ENCODE measurements around the gene CARS1.
"Not testable (repeated sequence)": the region's sequence is repeated elsewhere in the genome, so short reads cannot be mapped to it uniquely, and the experiment has no call there.

CARS1 gene

DNA sequence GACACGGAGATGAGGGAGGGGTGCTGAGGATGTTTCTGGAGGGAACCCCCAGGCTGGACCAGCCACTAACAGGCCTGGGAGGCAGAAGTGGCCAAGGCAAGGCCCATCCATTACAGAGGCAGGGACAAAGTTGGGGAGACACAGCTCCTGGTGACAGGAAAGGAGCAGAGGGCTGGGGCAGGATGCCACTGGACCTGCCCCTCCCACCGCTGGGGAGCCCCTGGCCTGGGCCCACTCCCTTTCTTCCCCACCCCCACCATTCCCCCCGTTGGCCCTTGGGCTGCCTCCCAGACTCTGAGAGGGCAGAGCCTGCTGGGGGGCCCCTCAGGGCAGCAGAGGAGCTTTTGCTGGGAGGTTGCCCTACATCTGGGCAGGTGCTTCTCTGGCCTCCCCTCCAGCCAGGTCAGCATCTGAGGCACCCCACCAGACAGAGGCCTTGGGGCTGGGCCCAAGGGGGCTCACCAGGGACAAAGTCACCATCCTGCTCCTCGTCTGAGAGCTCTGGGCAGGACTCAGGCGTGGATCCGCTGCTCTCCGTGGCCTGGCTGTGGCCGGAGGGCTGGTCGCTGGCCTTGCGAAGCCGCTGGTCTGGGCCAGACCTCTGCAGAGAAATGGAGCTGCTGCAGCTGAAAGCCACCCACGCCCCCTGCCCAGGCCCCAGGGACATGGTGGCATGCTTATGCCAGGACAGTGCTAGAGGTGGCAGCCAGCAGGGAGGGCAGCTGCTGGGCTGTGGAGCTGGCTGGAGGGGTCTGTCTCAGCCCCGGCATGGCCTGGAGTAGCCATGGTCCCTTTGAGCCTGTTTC, 33.1 kb upstream of the CARS1 start:
- in situ Hi-C loops (cut with MboI; ENCODE audit: low sequenced_read_pairs) = no loop called here

- in situ Hi-C loops (cut with MboI; ENCODE audit: low sequenced_read_pairs) = no loop called here
Measured at GRCh38 chr11:3089236-3090061, 32.2 kb upstream of the CARS1 start.

DNA sequence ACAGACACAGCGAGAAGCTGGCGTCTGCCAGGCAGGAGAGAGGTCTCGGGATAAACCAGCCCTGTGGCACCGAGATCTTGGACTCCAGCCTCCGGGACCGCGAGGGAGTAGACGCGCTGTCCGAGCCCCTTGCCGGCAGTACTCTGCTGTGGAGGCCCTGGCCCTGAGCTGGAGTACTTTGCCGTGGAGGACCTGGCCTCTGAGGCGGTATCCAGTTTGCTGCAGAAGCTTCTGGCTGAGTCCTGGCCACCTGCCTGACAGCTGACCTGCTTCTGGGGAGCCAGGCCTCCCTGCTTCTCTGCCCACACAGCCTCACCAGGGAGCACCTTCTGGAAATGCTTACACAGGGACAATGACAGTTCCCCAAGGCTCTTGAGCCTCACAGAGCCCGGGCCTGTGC, 31.6 kb upstream of the CARS1 start:
- in situ Hi-C loops (cut with MboI; ENCODE audit: low sequenced_read_pairs) = no loop called here

DNA sequence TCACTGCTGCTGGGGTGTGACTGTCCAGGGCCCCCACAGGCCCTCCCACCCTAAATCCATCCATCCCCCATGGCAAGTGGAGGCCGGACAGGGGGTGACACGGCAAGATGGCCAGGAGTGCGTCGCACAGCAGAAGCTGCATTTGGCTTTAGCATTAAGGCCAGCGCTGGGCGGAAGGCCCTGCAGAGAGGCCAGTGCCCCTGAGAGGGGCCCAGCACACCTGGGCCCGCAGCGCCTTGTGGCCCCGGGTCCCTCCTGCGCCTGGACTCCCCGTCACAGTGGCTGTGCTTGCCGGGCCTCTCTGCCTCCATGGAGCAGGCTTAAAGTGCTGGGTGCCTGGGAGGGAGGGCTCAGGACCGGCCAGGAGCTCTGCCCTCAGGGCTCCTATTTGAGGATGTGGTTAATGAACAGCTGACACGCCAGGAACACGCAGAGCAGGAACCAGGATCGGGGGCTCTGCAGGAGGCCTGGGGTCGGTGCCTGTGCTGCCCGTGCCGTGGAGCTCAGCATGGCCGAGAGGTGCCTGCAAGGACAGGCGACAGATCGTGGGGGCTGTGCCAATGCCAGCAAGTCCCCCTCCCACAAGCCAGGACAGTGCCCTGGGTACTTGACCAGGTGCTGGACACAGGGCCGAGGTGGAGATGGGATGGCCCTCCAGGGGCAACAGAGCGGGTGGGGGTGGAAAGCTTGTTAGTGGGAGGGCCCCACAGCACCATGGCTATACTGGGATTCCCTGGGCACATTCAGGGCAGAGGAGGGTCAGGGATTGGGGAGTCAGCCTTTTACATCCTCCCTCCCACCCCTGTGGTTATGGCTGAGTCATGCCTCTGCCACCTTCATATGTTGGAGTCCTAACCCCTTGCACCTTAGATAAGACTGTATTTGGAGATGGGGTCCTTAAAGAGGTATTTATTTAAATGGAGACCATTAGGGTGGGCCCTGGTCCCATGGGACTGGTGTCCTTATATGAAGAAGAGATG, 30.9 kb upstream of the CARS1 start:
- in situ Hi-C loops (cut with MboI; ENCODE audit: low sequenced_read_pairs) = no loop called here

DNA sequence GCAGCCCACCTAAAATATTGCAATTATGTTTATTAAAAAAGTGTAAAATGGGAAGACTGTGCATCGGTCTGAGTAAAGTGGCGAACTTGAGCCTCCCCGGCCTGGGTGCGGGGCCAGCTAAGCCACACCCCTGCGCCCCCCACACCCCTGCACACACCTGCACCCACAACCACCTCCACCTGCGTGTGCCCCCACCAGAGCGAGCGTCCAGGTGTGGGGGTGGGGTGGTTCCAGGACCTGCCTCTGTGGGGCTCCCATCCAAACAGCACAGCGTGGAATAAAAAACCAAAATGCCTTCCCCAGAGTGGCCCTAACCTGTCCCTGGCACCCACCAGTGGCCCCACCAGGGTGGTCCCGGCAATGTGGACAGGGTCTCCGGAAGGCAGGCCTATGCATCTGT, 30.1 kb upstream of the CARS1 start:
- in situ Hi-C loops (cut with MboI; ENCODE audit: low sequenced_read_pairs) = no loop called here

DNA sequence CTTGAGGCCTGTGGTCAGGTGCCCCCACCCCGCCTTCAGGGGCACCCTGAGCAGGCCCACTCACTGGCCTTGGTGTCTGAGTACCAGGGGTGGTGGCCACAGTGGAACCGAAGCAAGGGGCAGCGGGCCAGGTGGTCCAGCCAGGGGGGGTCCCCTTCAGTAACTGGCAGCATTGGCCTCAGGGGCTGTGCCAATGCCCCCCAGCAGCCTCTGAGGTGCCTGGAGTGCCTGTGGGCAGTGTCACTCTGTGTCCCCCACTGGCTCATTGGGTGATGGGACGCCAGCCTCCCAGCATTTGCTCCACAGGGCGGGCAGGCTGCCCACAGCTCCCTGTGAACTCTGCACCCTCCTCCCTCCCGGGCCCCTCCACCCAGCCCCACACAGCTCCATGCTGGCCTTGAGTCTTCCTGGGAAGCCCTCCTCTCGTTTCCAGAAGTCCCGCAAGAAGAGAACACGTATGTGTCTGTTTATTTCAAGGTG, 29.5 kb upstream of the CARS1 start:
- in situ Hi-C loops (cut with MboI; ENCODE audit: low sequenced_read_pairs) = no loop called here

GRCh38 chr11:3086114-3086513, 28.9 kb upstream of the CARS1 start:
- in situ Hi-C loops (cut with MboI; ENCODE audit: low sequenced_read_pairs) = no loop called here

DNA sequence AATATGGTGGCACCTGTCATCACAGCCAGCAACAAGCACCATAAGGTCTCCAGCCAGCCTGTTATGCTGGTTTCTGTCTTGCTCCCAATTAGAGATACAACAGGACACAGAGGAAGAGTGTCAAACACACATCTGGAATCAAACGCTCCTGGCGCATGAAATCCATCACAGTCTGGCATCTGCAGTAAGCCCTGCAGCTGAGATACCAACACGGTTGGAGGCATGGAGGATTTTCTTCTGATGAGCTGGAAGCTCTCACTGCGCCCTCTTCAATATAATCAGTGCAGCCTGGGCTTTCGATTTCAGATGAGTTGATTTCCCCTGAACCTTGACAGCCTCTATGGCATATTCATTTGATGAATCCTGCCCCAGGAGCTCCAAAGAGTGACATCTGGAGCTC, 27.8 kb upstream of the CARS1 start:
- in situ Hi-C loops (cut with MboI; ENCODE audit: low sequenced_read_pairs) = no loop called here

DNA sequence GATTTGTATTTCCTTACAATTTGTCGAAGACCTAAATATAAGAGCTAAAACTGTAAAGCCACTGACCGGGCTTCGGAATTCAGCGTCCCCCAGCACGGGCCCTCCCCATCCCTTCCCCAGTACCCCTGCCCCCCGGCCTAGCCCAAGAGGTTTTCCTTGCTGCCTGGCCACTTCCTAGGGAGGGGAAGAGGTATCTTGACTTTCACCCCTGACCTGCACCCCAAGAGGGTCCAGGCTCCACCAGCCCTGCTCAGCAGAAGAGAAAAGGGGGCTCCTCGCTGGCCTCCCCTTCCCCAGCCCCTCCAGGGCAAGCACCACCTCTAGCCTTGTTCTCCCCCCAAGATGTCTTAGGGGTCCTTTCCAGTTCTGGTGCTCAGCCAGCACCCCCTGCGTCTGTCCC, 26.1 kb upstream of the CARS1 start:
- in situ Hi-C loops (cut with MboI; ENCODE audit: low sequenced_read_pairs) = no loop called here

- in situ Hi-C loops (cut with MboI; ENCODE audit: low sequenced_read_pairs) = no loop called here
Measured at GRCh38 chr11:3081386-3081751, 24.1 kb upstream of the CARS1 start.

- in situ Hi-C loops (cut with MboI; ENCODE audit: low sequenced_read_pairs) = no loop called here
Measured at GRCh38 chr11:3080733-3081385, 23.6 kb upstream of the CARS1 start.

- in situ Hi-C loops (cut with MboI; ENCODE audit: low sequenced_read_pairs) = no loop called here
Measured at GRCh38 chr11:3080104-3080503, 22.9 kb upstream of the CARS1 start.

DNA sequence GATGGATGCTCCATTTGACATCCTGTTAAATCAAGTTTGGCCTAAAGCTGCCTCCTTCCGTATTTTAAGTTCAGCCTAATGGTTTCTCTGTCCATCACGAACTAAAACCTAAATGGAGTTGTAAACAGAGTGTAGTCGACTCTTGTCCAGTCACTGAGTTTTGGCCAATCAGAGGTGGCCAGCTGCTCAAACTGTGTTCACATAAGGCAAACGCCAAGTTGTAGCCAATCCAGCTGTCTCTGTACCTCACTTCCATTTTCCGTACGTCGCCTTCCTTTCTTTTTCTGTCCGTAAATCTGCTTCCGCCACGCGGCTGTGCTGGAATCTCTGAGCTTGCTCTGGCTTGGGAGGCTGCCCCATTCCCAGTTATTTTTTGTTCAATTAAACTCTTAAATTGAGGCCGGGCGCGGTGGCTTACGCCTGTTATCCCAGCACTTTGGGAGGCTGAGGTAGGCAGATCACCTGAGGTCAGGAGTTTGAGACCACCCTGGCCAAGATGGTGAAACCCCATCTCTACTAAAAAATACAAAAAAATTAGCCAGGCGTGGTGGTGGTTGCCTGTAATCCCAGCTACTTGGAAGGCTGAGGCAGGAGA, 20.7 kb upstream of the CARS1 start:
- in situ Hi-C loops (cut with MboI; ENCODE audit: low sequenced_read_pairs) = no loop called here

DNA sequence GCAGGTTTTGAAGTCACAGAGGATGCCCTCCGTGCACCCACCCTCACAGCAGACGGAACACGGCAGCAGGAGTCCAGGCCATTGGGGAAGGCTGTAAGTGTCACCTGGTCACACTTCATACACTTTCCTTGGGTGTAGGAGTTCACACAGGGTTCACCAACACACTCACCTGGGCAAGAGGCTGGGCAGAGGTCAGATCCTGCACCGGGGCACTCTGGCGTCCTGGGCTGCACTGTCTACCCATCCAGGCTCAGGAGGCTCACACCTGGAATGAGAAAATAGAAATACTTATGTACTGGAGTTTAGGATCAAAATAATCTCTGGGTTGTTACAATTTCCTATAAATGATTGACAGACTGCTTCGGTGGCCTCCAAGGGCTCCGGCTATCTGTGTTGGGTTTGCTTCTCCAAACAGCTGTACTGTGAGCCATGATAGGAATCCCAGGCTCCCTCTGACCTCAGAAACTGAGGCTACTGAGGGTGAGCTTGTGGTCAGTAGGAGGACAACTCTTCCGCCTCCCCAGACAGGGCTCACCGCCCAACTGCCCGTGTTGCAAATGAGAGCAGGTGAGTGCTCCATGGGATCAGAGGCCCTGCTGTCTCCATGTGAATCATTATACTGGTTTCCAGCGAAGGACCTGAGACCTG, 20.1 kb upstream of the CARS1 start:
- in situ Hi-C loops (cut with MboI; ENCODE audit: low sequenced_read_pairs) = no loop called here

- in situ Hi-C loops (cut with MboI; ENCODE audit: low sequenced_read_pairs) = no loop called here
Measured at GRCh38 chr11:3074912-3075589, 17.8 kb upstream of the CARS1 start.

DNA sequence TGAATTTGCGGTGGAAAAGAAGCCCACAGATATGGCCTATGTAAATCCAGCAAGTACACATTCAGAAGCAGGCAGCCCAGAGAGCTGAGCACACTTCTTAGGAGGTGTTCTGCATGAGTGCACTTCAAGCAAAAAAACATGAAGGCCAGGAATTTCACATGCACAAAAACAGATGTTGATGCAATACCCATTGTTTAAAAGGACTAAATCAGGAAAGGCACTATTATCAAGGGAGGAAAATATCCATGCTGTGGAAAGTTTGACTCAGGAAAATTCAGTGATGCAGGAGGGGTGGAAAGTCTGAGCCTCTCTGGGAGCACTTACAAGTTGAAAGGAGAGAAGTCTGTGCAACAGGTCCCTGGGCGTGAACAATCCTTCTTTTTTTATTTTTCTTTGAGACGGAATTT, 15.8 kb upstream of the CARS1 start:
- in situ Hi-C loops (cut with MboI; ENCODE audit: low sequenced_read_pairs) = no loop called here

- in situ Hi-C loops (cut with MboI; ENCODE audit: low sequenced_read_pairs) = no loop called here
Measured at GRCh38 chr11:3069425-3069824, 12.2 kb upstream of the CARS1 start.

GRCh38 chr11:3066308-3066707, 9.1 kb upstream of the CARS1 start:
- in situ Hi-C loops (cut with MboI; ENCODE audit: low sequenced_read_pairs) = not testable (repeated sequence)

- in situ Hi-C loops (cut with MboI; ENCODE audit: low sequenced_read_pairs) = not testable (repeated sequence)
Measured at GRCh38 chr11:3064709-3065108, 7.5 kb upstream of the CARS1 start.

Data from HL-60/S4 treated with phorbol 12-myristate 13-acetate at 8.2 ng/mL for 4 days and 3 days (cell line).